SW 1271 (cell line): ENCODE measurements around the gene ABCG1.
"Not testable (repeated sequence)": the region's sequence is repeated elsewhere in the genome, so short reads cannot be mapped to it uniquely, and the experiment has no call there.

Source experiments
- DNase-seq, 2 experiments: peaks; one replicate each; lab custom pipeline; 2025; lab: John Stamatoyannopoulos, UW

Gene ABCG1

DNA sequence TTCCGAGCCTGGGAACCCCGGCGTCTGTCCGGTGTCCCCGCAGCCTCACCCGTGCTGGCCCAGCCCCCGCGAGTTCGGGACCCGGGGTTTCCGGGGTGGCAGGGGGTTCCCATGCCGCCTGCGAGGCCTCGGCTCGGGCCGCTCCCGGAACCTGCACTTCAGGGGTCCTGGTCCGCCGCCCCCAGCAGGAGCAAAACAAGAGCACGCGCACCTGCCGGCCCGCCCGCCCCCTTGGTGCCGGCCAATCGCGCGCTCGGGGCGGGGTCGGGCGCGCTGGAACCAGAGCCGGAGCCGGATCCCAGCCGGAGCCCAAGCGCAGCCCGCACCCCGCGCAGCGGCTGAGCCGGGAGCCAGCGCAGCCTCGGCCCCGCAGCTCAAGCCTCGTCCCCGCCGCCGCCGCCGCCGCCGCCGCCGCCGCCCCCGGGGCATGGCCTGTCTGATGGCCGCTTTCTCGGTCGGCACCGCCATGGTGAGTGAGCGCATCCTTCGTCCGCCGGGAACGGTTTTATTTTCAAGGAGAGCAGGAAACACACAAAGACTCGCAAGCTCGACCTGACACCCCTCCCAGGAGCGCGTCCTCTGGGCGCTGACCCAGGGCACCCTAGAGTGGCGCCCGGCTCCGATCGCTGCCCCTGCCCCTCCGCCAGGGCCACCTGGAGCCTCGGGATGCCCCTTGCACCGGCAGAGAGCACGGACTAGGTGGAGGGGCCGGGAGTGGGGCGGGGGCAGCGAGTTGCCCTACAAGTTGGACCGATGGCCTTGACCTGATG lies at the start of gene ABCG1:
Gene ABCG1 (plus strand): TSS at position 305 of the 770 bp plus-strand sequence. CDS start 123 bp downstream, at position 428.
- DNase-seq = no peak

DNA sequence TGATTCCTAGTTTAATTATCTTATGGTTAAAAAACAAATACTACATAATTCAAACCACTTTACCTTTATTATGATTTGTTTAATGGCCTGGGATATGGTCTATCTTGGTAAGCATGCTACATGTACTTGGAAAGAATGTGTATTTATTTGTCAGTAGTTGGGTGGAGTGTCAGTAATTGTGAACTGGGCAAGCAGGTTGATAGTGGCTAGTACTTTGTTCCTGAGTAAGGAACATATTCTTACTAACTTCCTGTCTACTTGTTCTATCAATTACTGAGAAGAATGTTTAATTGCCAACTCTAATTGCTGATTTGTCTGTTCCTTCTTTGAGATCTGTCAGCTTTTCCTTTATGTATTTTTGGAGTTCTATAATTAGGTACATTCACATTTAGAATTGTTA lies 49.2 kb upstream of the ABCG1 start:
- DNase-seq = no peak

DNA sequence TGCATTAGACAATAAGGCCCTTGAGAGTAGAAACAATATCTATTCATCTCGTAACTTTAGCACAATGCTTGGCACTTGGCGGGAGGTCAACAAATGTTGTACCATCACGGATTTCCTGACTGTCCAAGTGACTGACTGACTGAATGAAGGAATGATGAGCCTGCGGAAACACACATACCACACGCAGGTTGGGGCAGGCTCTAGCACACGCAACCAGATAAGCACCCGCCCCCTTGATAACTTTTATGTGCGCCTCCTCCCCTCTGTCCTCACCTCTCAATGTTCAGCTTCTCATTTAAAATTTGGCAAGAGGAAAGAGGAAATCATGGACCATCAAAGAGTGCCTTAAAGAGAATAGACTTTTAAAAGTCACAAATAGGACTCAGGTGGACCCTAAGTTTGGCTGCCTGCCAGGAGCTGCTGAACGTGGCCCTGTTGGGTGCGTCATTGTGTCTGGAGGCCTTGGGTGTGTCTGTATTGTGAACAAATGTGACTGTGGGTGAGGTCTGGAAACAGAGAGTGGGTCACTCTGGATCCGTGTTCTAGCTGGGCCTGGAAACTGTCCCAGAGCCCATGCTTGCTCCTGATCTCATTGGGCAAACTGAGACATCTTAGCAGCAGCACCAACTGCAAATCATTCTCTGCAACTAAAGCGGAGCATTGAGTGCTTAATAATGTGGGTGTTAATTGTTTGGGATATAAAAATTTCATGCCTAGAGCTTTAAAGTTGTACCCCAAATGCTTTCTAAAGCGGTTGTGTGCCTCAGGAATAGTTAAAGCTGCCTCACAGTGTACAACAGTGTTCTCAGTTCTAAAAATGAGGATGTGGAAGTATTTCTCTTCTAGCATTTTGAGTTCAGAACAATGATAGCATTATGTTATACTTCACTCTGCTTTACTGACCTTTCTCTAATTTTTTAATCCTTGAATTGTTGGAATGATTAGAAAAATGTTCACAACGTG lies 47.6 kb upstream of the ABCG1 start:
- DNase-seq = no peak

DNA sequence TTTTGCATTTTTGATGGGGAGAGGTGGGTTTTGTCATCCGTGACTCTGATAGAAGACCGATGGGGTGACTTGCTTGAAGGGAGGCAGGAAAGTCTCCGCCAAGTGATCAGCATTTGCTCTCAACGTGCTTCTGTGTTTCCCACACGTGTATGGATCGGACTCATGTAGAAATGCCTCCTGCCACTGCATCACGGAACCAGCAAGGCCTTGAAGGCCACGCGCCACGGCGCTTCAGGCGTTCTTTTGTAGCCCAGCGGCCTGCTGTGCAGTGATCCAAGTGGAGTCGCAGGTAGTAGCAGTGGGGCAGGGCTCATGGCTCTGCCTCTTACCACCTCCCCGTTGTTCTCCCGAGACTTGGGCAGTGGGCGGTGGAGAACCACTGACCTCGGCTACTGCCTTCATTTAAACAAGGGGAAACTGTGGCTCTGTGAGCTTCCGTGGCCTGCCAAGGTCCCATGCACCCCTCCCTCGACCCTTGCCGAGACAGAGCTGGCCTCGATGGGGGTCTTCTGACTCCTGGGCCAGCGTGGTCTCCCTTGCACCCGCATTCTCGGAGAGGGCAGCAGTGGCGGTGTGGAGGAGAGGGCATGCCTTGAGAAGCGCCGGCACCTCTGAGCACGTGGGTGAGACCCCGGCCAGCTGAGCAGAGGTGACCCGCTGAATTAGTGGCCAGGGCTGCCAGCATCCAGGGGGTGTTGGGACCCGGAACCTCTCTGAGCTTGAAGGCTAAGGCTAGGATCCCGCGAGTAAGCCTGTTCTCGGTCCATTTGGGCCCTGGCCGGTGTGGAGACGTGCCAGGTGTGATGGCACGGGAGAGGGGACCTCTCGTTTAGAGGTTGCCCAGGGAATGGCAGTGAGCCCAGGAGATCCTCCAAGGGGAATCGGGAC lies 46.1 kb upstream of the ABCG1 start:
- DNase-seq = no peak

DNA sequence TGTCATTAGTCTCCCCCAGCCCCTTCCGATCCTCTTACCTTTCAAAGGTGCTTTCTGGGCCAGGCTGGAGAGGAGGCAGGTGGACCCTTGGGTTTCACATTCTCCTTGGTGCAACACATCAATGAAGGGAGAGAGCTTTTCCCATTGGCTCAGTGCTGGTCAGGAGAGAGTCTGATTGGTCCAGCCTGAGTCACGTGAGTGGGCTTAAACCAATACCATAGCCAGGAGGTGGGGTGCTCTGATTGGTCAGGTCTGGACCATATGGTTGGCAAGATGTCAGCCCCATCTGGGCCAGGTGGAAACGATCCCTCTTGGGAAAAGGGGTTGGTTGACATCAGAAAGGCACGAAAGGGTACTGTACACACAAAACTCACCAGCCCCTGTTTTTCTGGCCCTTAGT lies 44.8 kb upstream of the ABCG1 start:
- DNase-seq = no peak

DNA sequence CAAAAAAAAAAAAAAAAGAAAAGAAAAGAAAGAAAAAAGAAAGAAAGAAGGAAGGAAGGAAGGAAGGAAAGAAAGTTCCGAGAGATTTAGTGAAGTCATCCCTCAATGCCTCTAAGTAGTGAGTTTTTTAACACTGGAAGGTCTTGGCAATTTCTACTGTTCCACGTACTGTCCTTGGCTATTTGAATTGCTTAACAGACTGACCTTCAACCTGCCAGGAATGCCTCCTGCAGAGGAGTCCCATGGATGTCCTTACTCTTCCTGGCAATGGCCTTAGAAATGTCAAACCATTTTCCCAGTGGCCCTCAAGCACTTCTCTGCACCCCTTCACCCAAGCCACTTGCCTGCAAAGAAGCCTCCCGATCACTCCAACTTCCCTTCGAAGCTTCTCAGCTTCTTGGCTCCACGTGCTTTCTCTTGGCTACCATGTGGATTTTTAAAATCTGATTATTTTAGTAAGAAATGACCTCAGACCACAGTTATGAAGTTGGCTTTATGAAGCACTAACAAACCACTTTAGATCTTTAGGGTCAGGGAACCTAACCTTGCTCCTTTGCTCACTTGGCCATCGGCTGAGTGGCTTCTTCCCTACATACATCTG lies 43.7 kb upstream of the ABCG1 start:
- DNase-seq = no peak

DNA sequence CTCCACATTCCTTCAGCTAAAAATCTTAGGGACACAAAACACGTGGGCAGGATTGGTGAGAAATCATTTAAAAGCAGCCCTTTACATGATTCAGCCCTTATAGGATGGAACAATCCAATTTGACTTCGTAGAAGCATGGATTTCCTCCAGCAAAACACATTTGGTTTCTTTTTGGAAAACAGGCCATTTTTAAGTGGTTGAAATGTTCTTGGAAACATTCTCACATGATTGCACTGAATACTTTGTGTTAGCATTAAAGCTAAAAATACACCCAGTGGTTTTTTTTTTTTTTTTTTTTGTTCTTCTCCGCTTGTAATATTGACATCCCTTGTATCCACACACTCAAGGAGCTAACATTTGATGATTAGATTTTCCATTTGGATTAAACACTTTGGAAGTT lies 42.1 kb upstream of the ABCG1 start:
- DNase-seq = no peak

DNA sequence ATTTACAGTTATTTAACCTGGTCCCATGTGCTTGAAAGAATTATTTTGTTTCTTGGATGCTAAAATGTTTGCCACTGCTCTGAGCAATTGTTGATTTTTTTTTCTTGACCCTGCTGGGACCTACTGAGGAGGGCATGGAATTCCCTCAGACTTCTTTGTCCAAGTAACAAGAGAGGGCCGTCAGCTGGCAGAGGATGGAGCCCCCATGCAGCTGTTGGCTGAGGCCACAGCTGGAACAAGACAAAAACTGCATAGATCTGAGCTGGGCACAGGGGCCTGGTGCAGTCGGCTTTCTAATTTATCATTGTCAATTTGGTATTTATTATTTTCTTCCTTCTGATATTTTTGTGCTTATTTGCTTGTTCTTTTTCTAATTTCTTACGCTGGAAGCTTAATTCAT lies 39.6 kb upstream of the ABCG1 start:
- DNase-seq = no peak

DNA sequence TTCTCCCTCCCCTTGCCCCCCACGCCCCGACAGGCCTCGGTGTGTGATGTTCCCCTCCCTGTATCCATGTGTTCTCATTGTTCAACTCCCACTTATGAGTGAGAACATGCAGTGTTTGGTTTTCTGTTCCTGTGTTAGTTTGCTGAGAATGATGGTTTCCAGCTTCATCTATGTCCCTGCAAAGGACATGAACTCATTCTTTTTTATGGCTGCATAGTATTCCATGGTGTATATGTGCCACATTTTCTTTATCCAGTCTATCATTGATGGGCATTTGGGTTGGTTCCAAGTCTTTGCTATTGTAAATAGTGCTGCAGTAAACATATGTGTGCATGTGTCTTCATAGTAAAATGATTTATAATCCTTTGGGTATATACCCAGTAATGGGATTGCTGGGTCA lies 38.9 kb upstream of the ABCG1 start:
- not testable (repeated sequence) for DNase-seq

DNA sequence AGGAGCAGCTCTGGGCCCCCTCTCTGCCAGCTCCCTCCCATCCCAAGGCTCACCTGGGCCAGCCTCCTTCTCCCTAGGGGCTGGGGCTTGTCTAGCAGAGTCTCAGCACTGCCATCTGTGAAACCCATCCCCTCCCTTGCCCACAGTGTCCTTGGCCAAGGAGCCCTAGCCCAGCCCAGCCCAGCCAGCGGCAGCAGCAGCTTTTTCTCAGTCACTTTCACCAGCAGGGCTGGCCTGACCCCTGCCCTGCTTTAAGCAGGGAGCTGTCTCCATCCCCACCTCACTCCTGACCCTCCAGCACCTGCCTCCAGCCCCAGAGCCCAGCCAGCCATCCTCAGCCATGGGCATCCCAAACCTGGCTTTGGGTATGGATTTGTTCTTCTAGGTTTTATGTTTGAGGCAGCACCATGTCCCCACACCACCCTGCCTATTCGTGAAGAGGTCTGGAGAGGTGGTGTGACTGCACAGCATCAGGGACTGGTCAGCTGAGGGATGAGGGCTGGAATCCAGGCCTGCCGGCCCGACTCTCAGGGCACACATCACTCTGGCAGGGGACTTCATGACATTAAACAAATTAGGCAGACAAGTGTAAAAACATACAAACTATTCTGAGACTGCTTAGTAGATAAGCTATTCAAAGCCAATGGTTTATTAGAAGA lies 36.1 kb upstream of the ABCG1 start:
- no peak for DNase-seq

DNA sequence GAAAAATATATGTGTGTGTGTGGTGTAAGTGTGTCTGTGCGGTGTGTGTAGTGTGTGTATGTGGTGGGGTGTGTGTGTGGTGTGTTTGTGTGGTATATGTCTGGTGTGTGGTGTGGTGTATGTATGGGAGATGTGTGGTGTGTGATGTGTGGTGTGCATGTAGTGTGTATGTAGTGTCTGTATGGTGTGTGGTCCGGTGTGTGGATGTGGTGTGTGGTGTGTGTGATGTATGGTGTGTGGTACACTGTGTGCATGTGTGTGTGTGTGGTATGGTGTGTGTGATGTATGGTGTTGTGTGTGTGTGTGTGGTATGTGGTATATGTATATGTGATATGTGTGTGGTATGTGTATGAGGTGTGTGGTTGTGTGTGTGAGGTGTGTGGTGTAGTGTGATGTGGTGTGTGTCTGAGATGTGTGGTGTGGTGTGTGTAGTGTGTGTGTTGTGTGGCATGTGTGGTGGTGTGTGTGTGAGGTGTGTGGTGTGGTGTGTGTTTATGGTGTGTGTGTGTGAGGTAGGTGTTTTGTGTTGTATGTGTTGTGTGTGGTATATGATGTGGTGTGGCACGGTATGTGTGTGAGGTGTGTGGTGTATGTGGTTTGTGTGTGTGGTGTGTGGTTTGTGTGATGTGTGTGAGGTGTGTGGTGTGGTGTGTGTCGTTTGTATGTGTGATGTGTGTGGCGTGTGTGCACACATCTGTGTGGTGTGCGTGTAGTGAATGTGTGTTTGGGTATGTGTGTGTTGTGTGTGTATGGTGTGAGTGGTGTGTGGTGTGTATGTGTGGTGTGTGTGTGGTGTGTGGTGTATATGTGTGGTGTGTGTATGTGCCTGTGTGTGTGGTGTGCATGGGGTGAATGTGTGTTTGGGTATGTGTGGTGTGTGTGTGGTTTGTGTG lies 35.3 kb upstream of the ABCG1 start:
- no peak for DNase-seq

DNA sequence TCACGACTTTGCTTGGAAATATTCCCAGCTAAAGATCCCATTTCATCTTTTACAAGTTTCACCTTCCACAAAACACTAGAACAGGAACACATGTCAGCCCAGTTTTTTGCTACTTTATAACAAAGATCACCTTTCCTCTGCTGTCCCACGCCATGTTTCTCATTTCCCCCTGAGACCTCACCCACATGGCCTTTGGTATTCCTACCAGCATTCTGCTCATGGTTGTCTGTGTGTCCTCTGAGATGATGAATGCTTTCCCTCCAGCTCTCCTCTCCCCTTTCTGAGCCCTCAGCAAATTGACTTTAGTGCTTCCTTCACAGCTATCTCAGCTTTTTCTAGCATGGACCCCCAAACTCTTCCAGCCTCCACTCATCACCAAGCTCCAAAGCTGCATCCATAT lies 32.3 kb upstream of the ABCG1 start:
- DNase-seq = no peak

DNA sequence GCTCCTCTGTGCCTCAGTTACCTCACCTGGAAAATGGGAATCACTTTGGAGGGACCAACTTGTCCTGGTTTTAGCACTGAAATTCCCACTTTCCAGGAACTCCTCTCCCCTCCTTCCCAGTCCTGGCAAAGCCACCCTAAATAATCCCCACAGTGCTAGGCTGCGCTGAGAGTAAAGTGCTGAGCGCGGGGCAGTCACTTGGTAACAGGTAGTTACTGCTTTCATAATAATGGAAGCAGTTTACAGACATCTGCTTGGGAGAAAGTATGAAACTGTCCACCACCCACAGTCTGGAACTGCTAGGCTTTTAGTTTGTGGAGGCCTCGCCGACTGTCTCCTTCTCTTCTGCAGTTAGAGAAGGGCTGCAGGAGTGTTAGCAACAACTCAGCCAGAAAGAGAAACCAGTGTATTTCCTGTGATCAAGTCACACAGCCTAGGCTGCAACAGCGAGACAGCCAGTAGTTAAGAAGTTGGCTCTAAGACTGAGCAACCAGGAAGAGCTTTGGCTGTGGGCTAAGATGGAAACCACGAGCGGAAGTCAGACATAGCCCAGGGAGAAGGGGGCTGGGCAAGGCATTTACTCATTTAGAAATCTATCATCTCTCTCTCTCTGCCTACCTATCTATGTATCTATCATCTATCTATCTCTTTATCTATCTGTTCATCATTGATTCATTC lies 30.8 kb upstream of the ABCG1 start:
- DNase-seq = no peak

DNA sequence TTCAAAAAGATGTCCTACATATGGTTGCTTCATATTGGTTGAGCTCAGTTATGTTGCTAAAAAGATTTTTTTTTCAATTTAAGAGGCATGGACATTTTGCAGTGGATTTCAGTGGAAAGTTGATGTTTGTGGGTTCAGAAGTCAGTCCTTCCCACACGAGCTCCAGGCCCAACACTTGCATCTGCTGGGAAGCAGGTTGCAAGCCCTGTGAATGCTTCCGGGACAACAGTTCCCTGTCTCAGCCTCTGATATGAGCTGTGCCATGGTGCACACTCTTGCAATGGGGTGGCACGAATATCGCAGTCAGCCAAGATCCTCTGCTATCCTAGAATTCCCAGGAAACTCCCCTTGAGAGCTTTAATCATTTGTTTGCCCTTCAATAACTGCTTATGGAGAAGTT lies 30.3 kb upstream of the ABCG1 start:
- no peak for DNase-seq

DNA sequence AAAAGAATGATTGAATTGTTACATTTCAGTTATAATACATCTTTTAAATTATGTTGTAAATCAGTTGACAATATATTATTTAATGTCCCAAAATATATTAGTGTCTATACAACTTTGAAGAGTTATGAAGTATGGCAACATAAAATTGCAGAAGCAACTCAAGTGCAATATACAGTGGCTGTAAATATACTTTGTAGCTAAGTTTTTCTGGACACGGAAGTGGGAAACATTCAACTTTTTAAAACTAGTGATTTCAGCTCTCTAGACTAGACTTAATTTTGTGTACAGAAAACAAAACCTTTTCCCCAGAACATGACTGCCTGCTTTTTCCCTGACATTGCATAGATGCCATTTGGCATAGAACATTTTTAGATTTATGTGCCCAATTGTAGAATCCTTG lies 29.5 kb upstream of the ABCG1 start:
- no peak for DNase-seq

DNA sequence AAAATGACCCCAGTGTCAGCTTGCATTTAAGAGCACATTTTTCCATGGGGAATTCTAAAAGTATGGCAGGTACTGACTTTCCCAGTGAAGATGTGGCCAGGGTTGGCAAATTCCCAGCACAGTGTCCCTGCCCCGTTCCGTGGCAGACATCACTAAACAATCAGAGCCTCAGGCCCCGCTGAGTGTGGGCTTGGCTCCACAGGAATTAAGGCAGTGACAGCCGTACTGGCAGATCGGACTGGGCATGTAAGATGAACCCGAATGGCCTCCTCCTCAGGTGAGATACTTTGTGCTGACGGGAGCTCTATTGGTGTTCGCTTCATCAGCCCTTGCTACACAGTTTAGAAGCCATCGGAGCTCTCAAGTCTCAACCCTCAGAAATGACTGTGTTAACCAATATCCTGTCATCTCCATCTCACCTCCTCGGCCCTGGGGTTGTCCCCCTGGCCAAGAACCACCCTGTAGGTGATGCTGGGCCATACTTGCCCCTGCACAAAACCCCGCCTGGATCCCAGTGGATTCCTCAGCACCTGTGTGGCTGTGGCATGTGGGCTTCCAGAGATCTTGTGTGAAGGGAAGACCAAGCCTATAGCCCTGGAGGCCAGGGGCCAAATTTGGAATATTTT lies 29.0 kb upstream of the ABCG1 start:
- no peak for DNase-seq

DNA sequence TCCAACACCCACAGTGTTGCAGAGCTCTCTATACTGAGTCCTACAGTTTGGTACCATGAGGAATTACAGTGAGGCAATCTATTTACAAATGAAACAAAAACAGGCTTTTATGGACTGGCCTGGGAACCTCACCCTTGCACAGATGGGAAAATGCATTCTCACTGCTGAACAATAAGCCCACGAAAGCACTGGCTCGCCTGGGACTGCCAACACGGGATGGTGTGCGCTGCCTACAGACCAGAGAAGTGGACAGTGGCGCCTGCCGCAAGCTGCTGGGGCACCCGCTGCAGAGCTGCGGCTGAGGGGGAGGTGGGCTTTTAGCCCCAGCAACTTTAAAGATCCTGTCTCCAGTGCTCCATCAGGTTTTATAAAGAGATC lies 28.5 kb upstream of the ABCG1 start:
- no peak for DNase-seq

DNA sequence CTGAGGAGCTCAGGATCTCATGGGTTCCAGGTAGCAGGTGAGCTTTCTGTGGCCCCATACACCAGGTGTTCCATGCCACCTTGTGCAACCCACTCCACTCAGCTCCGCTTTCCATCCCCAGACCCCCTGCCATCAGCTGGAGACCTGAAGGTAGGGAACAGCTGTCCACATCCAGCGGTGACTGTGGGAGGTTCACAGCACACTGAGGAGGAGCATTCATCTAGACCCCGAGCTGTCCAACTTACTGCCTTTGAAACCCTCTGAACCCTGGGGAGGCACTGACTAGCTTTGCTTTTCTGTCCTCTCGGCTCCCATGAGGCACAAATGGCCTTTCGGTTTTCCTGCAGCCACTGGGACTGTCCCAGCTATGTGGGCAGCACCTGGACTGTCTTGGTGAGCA lies 27.9 kb upstream of the ABCG1 start:
- DNase-seq = no peak
